WI38 (cell line): ENCODE measurements around the gene CAND2.

ENCODE experiments used
- H3K4me3 ChIP-seq: 2 replicates; pipeline ENCODE4 v1.5.1; 2011; ENCODE audit warnings: low read depth, mild to moderate bottlenecking, control low read depth, low read length
- CTCF ChIP-seq: IDR thresholded peaks from 2 replicates; pipeline ENCODE4 v1.5.1; 2012; ENCODE audit warnings: low read depth, mild to moderate bottlenecking, control low read depth, low read length

The CAND2 gene

GRCh38 chr3:12815078-12815477 lies 18.6 kb downstream of the CAND2 start:
- no peak overlapping the region for H3K4me3 ChIP-seq
- TF ChIP-seq CTCF: no peak

GRCh38 chr3:12815719-12816118 lies 19.2 kb downstream of the CAND2 start:
- H3K4me3 ChIP-seq: no peak overlapping the region
- TF ChIP-seq CTCF: no peak

GRCh38 chr3:12816521-12817342 lies 20.3 kb downstream of the CAND2 start:
- no peak for TF ChIP-seq CTCF
- H3K4me3 ChIP-seq: no peak overlapping the region

- TF ChIP-seq CTCF: no peak
- no peak overlapping the region for H3K4me3 ChIP-seq
Measured at GRCh38 chr3:12817343-12817710, 20.8 kb downstream of the CAND2 start.

GRCh38 chr3:12818273-12818672 lies 21.8 kb downstream of the CAND2 start:
- TF ChIP-seq CTCF: no peak
- H3K4me3 ChIP-seq: no peak overlapping the region

- no peak overlapping the region for H3K4me3 ChIP-seq
- no peak for TF ChIP-seq CTCF
Measured at GRCh38 chr3:12818773-12819172, 22.3 kb downstream of the CAND2 start.

- no peak overlapping the region for H3K4me3 ChIP-seq
- no peak for TF ChIP-seq CTCF
Measured at GRCh38 chr3:12822725-12823373, 26.4 kb downstream of the CAND2 start.
